ENCODE data around the gene CHL1.

GRCh38 chr3:354432-354831, 157.9 kb downstream of the CHL1 start:
- TF ChIP-seq EZH2 (IDR thresholded peaks at IDR 0.05; ENCODE audit: insufficient read depth, poor library complexity, severe bottlenecking), result no peak
- TF ChIP-seq EZH2phosphoT487 (IDR thresholded peaks at IDR 0.05; ENCODE audit: insufficient read depth, low read depth), result no peak
